ENCODE measurements around the gene ACAA1. TPM values are rescaled to one million over a fixed set of nuclear protein-coding genes. Genes with fewer than 3 reads are reported as not detected.

ACAA1 gene
- total RNA-seq, 1 experiment from 2014 or later: 49.0 TPM

GRCh38 chr3:38116471-38117162 lies 20.3 kb downstream of the ACAA1 start:
- RAD21 ChIA-PET (ENCODE audit: low non-redundant PET in 1 of 2, low total read pairs in 2 of 2, uncharacterized antibody in 2 of 2, unreplicated experiment in 2 of 2): no interaction called here
- Histone ChIP-seq H3K9me3 (ENCODE audit: control insufficient read depth in 1 of 2, insufficient read depth in 1 of 2, low read depth in 1 of 2, low read length in 2 of 2) (no peaks in the 10 kb centered on the region), H3K36me3 (ENCODE audit: control insufficient read depth in 1 of 2, insufficient read depth in 2 of 2, low read length in 2 of 2) (no peaks in the 10 kb centered on the region; a peak in 1 of 4 replicates), H3K9me2 (ENCODE audit: insufficient read depth) (no peaks in the 10 kb centered on the region), H4K20me1 (ENCODE audit: insufficient read depth) (no peaks in the 10 kb centered on the region), H3K4me2 (ENCODE audit: low read length) (no peak overlapping the region; the same call in 1 of the 2 replicates), H3K4me1 (ENCODE audit: control insufficient read depth in 1 of 2, insufficient read depth in 2 of 2, low read length in 2 of 2) (peaks cover 5 to 11% of the 10 kb centered on the region in 2 experiments; a peak in 3 of 4 replicates), H3K27me3 (ENCODE audit: insufficient read depth, low read length) (no peaks in the 10 kb centered on the region), H2AFZ (ENCODE audit: low read depth, low read length, poor library complexity, severe bottlenecking) (no peak overlapping the region), H3K27ac (ENCODE audit: low read depth, low read length) (no peak overlapping the region), H3K9ac (ENCODE audit: low read length) (no peak overlapping the region), H3K4me3 (replicated peaks in 1 of 2; ENCODE audit: low read depth in 1 of 2, low read length in 2 of 2) (no peak overlapping the region), H3K79me2 (ENCODE audit: insufficient read depth, low read length) (no peaks in the 10 kb centered on the region)
- BruUV-seq (replicated peaks): no TSS peak
- intact Hi-C loops (cut with micrococcal nuclease): loop anchor here (5.0 to 10.0 kb wide), 4 partner anchors 142 to 726 kb away; partner anchors contain the start of gene XYLB
- POLR2A ChIA-PET: no interaction called here
- no peak for DNase-seq (ENCODE audit: low read depth, low spot score)
- ATAC-seq: 0 out of 2 replicates have a peak, but pooled peaks have one; percentile 16
- TF ChIP-seq, protein P1, sequence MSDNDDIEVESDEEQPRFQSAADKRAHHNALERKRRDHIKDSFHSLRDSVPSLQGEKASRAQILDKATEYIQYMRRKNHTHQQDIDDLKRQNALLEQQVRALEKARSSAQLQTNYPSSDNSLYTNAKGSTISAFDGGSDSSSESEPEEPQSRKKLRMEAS (IDR thresholded peaks at IDR 0.05): no peak
- TF ChIP-seq POLR2A (IDR thresholded peaks at IDR 0.05; ENCODE audit: borderline replicate concordance, extremely low read depth, insufficient read depth, insufficient read length) (no peak), ZNF274 (IDR thresholded peaks at IDR 0.05; ENCODE audit: low read depth, low read length) (no peak), POLR2AphosphoS5 (IDR thresholded peaks at IDR 0.05; ENCODE audit: low read depth, low read length) (no peak), ZFX (IDR thresholded peaks at IDR 0.05) (no peak), SRF (IDR thresholded peaks at IDR 0.05; ENCODE audit: low read depth) (no peak), REST (IDR thresholded peaks at IDR 0.05; ENCODE audit: low read depth) (no peak), SIN3A (IDR thresholded peaks at IDR 0.05; ENCODE audit: low read depth) (no peak)
- CTCF ChIA-PET: interaction anchor here (0.6 to 2.5 kb wide), 6 partner anchors 8 to 363 kb away, joined by 3 to 7 read pairs (median 6); partner anchors contain the start of gene ACAA1
